GM23248 (cell line): ENCODE results near the gene SIGMAR1. TPM values are rescaled to one million over a fixed set of nuclear protein-coding genes. Genes with fewer than 3 reads are reported as not detected.

Experiments used
- DNase-seq: peaks from one replicate; pipeline ENCODE4 v3.0.0-alpha.2; 2015
- H2AFZ ChIP-seq: fragments of 200-600 bp; sonication (generic); 2 replicates; pipeline ENCODE4 v1.6.1; 2016; ENCODE audit warnings: antibody characterized with exemption
- H3F3A ChIP-seq: fragments of 200-600 bp; sonication (generic); 2 replicates; pipeline ENCODE4 v1.6.1; 2016; ENCODE audit warnings: mild to moderate bottlenecking, antibody characterized with exemption, mixed run types; ENCODE audit not compliant: insufficient read depth
- H3K27ac ChIP-seq: fragments of 200-600 bp; sonication (generic); 2 replicates; pipeline ENCODE4 v1.5.1; 2016; ENCODE audit warnings: mild to moderate bottlenecking
- H3K27me3 ChIP-seq: fragments of 200-600 bp; sonication (generic); replicated peaks from 2 replicates; pipeline ENCODE4 v1.6.1; 2016; ENCODE audit warnings: mild to moderate bottlenecking; ENCODE audit not compliant: insufficient read depth
- H3K36me3 ChIP-seq: fragments of 200-600 bp; sonication (generic); 2 replicates; pipeline ENCODE4 v1.6.1; 2016; ENCODE audit warnings: low read depth, mild to moderate bottlenecking
- H3K4me1 ChIP-seq: fragments of 200-600 bp; sonication (generic); 2 replicates; pipeline ENCODE4 v1.6.1; 2016; ENCODE audit warnings: mild to moderate bottlenecking; ENCODE audit not compliant: insufficient read depth
- H3K4me2 ChIP-seq: fragments of 200-600 bp; sonication (generic); one replicate; pipeline ENCODE4 v1.6.1; 2016; ENCODE audit warnings: mild to moderate bottlenecking; ENCODE audit not compliant: unreplicated experiment
- H3K4me3 ChIP-seq: fragments of 200-600 bp; sonication (generic); 2 replicates; pipeline ENCODE4 v1.5.1; 2016; ENCODE audit warnings: mild to moderate bottlenecking
- H3K79me2 ChIP-seq: fragments of 200-600 bp; sonication (generic); 2 replicates; pipeline ENCODE4 v1.6.1; 2016; ENCODE audit warnings: mild to moderate bottlenecking; ENCODE audit not compliant: insufficient read depth
- H3K9ac ChIP-seq: fragments of 200-600 bp; sonication (generic); 2 replicates; pipeline ENCODE4 v1.6.1; 2016; ENCODE audit warnings: mild to moderate bottlenecking
- H3K9me2 ChIP-seq: fragments of 200-600 bp; sonication (generic); 2 replicates; pipeline ENCODE4 v1.6.1; 2016; ENCODE audit warnings: mixed run types, mild to moderate bottlenecking, moderate library complexity; ENCODE audit not compliant: insufficient read depth
- H3K9me3 ChIP-seq: fragments of 200-600 bp; sonication (generic); one replicate; pipeline ENCODE4 v1.6.1; 2017; ENCODE audit warnings: low read depth
- H4K20me1 ChIP-seq: fragments of 200-600 bp; sonication (generic); 2 replicates; pipeline ENCODE4 v1.6.0; 2016; ENCODE audit not compliant: insufficient read depth
- EZH2 ChIP-seq: fragments of 200-600 bp; sonication (generic); IDR thresholded peaks from 2 replicates; pipeline ENCODE4 v1.6.1; 2018; ENCODE audit warnings: antibody characterized with exemption, mild to moderate bottlenecking; ENCODE audit not compliant: insufficient read depth, poor library complexity, severe bottlenecking
- EZH2phosphoT487 ChIP-seq: fragments of 200-600 bp; sonication (generic); IDR thresholded peaks from 2 replicates; pipeline ENCODE4 v1.6.1; 2018; ENCODE audit warnings: antibody characterized with exemption, moderate library complexity, mild to moderate bottlenecking, low read depth; ENCODE audit not compliant: insufficient read depth
- WGBS, 2 experiments: methylation state at CpG; one replicate each; pipeline ENCODE4 v1.1.6; 2015 to 2017; ENCODE audit warnings: low lambda C conversion rate in 2 of 2, low coverage in 1 of 2; ENCODE audit errors: missing lambda C conversion rate in 2 of 2; 5-methylcytosine and 5-hydroxymethylcytosine counted together
- in situ Hi-C: fragments of 300-500 bp; cut with MboI; formaldehyde crosslinking; loops from 2 replicates; pipeline ENCODE4 v1.15.0; 2020
- polyA plus RNA-seq: library from polyadenylated mRNA; unstranded; fragments of >200 nt; fragmentation: Nextera tagmentation; extraction: Ambion mirVana; gene quantifications from 2 replicates; pipeline ENCODE4 v1.2.1, GENCODE V29; 2016
- total RNA-seq: library from RNA; depleted of rRNA; stranded (reverse); fragments of >200 nt; shearing (Covaris generic); gene quantifications from 2 replicates; pipeline ENCODE4 v1.2.3, GENCODE V29; 2014

Gene SIGMAR1
- total and polyA plus RNA-seq, 2 experiments from 2014 or later = 138 to 142 TPM

DNA sequence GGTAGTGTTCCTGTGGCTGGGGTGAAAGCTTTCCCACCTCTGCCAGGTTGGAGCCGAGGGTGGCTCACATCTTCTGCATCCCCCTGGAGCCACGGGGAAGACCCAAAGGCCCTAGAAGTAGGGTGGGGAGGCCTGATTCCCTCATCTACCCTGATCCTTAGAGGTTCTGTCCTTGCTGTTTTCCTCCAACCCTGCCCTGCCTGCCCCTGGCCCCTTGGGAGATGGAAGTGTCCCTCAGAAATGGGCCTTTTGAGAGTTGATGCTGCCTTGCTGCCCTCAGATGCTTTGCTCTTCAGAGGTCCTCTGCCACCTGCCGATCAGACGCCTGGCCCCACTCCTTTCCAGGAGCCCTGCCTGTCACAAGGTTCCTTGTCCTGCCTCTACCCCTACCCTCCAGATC, 47.2 kb upstream of the SIGMAR1 start:
- no peak overlapping the region for H3K4me3 ChIP-seq
- in situ Hi-C loops = no loop called here
- H3K27ac ChIP-seq = no peak overlapping the region
- H3K79me2 ChIP-seq = no peaks in the 10 kb centered on the region
- no peak overlapping the region for H3K9ac ChIP-seq
- peaks cover 12% of the 10 kb centered on the region; the same call in 1 of the 2 replicates for H3F3A ChIP-seq
- H2AFZ ChIP-seq = no peak overlapping the region
- H3K4me2 ChIP-seq = no peak overlapping the region
- no peaks in the 10 kb centered on the region for H3K9me2 ChIP-seq
- H4K20me1 ChIP-seq = no peaks in the 10 kb centered on the region
- no peak for DNase-seq
- H3K36me3 ChIP-seq = no peaks in the 10 kb centered on the region
- H3K27me3 ChIP-seq = no peaks in the 10 kb centered on the region
- WGBS, 2 experiments = 94 to 95% methylated on average over 4 of the region's 4 CpGs
- peaks cover 17% of the 10 kb centered on the region for H3K4me1 ChIP-seq
- no peaks in the 10 kb centered on the region for H3K9me3 ChIP-seq
- TF ChIP-seq EZH2 = no peak
- TF ChIP-seq EZH2phosphoT487 = no peak

DNA sequence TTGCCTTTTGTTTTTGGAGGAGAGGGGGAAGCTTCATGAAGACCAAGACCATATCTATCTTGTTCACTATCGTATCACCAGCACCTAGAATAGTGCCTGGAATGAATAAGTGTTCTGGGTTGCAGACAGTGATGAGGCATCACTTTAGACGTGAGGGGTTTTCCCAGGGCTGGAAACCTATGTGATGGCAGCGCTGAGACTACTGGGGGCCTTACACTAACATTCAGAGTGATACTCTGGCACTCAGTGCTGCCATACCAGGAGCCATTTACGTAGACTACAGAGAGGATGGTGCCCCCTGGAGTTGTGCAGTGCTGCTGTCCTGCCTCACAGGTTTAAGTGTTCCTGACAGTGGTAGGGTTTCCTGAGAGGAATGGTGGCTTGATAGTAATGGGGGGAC, 46.6 kb upstream of the SIGMAR1 start:
- Histone ChIP-seq H3K4me3 (no peak overlapping the region), H3K4me2 (no peak overlapping the region), H4K20me1 (no peaks in the 10 kb centered on the region), H3K9me3 (no peaks in the 10 kb centered on the region), H3F3A (peaks cover 12% of the 10 kb centered on the region; the same call in 1 of the 2 replicates), H3K9ac (no peak overlapping the region), H3K9me2 (no peaks in the 10 kb centered on the region), H3K4me1 (peaks cover 17% of the 10 kb centered on the region), H3K27me3 (no peaks in the 10 kb centered on the region), H3K27ac (no peak overlapping the region), H2AFZ (no peak overlapping the region), H3K36me3 (no peaks in the 10 kb centered on the region), H3K79me2 (no peaks in the 10 kb centered on the region)
- in situ Hi-C loops = no loop called here
- TF ChIP-seq EZH2phosphoT487 (no peak), EZH2 (no peak)
- no peak for DNase-seq
- 96 to 97% methylated on average over 4 of the region's 4 CpGs for WGBS, 2 experiments

DNA sequence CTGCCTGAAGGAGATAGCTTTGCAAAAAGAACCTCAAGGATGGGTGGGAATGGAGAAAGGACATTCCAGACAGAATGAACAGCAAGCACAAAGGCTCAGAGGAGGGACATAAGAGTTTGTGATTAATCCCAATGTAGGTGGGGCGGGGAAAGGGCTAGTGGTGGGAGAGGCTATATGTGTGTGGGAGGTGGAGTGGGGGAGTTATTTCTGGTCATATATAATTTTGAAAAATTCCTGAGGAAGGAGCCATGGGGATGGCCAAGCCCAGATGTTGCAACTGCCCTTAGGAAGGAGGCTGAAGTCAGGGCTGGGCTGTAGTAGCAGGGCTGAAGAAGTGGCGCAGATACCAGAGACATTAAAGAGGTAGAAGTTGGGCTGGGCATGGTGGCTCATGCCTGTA, 38.3 kb upstream of the SIGMAR1 start:
- peak; percentile 56 for DNase-seq
- Histone ChIP-seq H3K27ac (peak overlapping the region; percentile 14; the same call in 1 of the 2 replicates), H3K4me2 (no peak overlapping the region), H3K4me3 (no peak overlapping the region), H3K27me3 (no peaks in the 10 kb centered on the region), H3K9me3 (no peaks in the 10 kb centered on the region), H3K9me2 (no peaks in the 10 kb centered on the region), H3K36me3 (no peaks in the 10 kb centered on the region), H3F3A (peaks cover 12% of the 10 kb centered on the region; the same call in 1 of the 2 replicates), H3K4me1 (peaks cover 3% of the 10 kb centered on the region; the same call in 1 of the 2 replicates), H3K79me2 (no peaks in the 10 kb centered on the region), H4K20me1 (no peaks in the 10 kb centered on the region), H2AFZ (no peak overlapping the region; the same call in 1 of the 2 replicates), H3K9ac (no peak overlapping the region)
- TF ChIP-seq EZH2phosphoT487 (no peak), EZH2 (no peak)
- in situ Hi-C loops = no loop called here
- WGBS, 2 experiments = 80 to 81% methylated on average over 2 of the region's 2 CpGs

DNA sequence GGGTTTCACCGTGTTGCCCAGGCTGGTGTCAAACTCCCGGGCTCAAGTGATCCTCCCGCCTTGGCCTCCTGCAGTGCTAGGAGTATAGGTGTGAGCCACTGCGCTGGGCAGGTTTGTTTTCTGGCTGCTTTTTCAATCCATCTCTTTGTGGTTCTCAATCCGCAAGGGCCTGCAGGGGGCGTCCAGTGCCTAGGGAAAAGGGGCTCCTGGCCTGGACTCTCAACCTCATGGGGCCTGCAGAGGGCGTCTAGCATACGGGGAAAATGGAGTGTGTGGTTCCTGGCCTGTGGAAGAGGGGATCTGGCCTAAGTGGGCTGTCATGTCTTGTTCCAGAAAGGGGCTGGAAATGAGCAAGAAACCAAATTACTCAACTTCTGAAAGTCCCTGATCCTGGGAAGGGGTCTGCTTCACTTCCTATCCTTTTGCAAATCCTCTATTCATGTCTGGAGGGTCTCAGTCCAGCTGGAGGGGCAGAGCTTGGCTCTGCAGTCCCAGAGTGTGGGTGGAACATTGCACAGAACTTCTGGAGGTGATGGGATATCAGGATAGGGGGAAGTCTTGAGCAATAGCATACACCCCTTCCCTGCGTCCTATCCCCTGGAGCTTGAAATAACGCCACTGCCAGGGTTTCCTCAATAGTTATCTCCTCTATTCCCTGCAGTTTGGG, 37.6 kb upstream of the SIGMAR1 start:
- Histone ChIP-seq H3K9ac (no peak overlapping the region), H3K9me2 (no peaks in the 10 kb centered on the region), H4K20me1 (no peaks in the 10 kb centered on the region), H3K4me1 (peaks cover 3% of the 10 kb centered on the region; the same call in 1 of the 2 replicates), H2AFZ (no peak overlapping the region; the same call in 1 of the 2 replicates), H3K79me2 (no peaks in the 10 kb centered on the region), H3K9me3 (no peaks in the 10 kb centered on the region), H3F3A (peaks cover 12% of the 10 kb centered on the region; the same call in 1 of the 2 replicates), H3K27me3 (no peaks in the 10 kb centered on the region), H3K4me2 (no peak overlapping the region), H3K27ac (peak overlapping the region; percentile 14; the same call in 1 of the 2 replicates), H3K4me3 (no peak overlapping the region), H3K36me3 (no peaks in the 10 kb centered on the region)
- TF ChIP-seq EZH2phosphoT487 (no peak), EZH2 (no peak)
- peak; percentile 86 for DNase-seq
- in situ Hi-C loops = no loop called here
- 34 to 43% methylated on average over 9 to 10 of the region's 10 CpGs for WGBS, 2 experiments
